K562 (cell line): Measurements from ENCODE around the gene C1QTNF12. TPM values are rescaled to one million over a fixed set of nuclear protein-coding genes. Genes with fewer than 3 reads are reported as not detected.

ENCODE experiments used
- CBX2 ChIP-seq: fragments of 200-600 bp; sonication (generic); IDR thresholded peaks from one replicate; pipeline ENCODE4 v1.6.1; 2012; ENCODE audit warnings: mild to moderate bottlenecking, low read length, inconsistent platforms; ENCODE audit not compliant: insufficient read depth, poor library complexity, severe bottlenecking
- E2F6 ChIP-seq, 2 experiments: IDR thresholded peaks; 2 replicates each; pipeline ENCODE4 v1.6.1; 2011; ENCODE audit warnings: borderline replicate concordance in 1 of 2, control low read depth in 1 of 2, low read depth in 1 of 2, low read length in 1 of 2, mild to moderate bottlenecking in 1 of 2, mixed read lengths in 1 of 2, moderate library complexity in 1 of 2; ENCODE audit not compliant: insufficient read depth in 1 of 2, insufficient read length in 1 of 2, poor library complexity in 1 of 2, severe bottlenecking in 1 of 2; ENCODE audit errors: extremely low read depth in 1 of 2
- FOXP1 ChIP-seq: sonication (generic); formaldehyde crosslinking; IDR thresholded peaks from 2 replicates; pipeline ENCODE4 v1.8.0; 2022; ENCODE audit warnings: mild to moderate bottlenecking, missing genetic modification reagents
- GABPB1 ChIP-seq: sonication (generic); formaldehyde crosslinking; IDR thresholded peaks from 2 replicates; pipeline ENCODE4 v1.8.0; 2022; ENCODE audit warnings: mild to moderate bottlenecking, missing genetic modification reagents
- MBD2 ChIP-seq: sonication (generic); IDR thresholded peaks from 2 replicates; pipeline ENCODE4 v1.6.1; 2016; ENCODE audit warnings: low read depth, borderline replicate concordance
- SAFB ChIP-seq: fragments of 200-400 bp; formaldehyde crosslinking; IDR thresholded peaks from 2 replicates; pipeline ENCODE4 v1.6.1; 2017; ENCODE audit warnings: low read depth, low read length, borderline replicate concordance
- SRSF9 ChIP-seq: fragments of 200-400 bp; formaldehyde crosslinking; IDR thresholded peaks from 2 replicates; pipeline ENCODE4 v1.6.1; 2017; ENCODE audit warnings: low read depth, low read length, borderline replicate concordance
- U2AF2 ChIP-seq: fragments of 200-400 bp; formaldehyde crosslinking; optimal IDR thresholded peaks from 2 replicates; pipeline ENCODE3; 2017; ENCODE audit warnings: low read depth, mild to moderate bottlenecking, low read length
- ZBTB33 ChIP-seq: sonication (generic); formaldehyde crosslinking; IDR thresholded peaks from 2 replicates; pipeline ENCODE4 v1.8.1; 2023; ENCODE audit warnings: mild to moderate bottlenecking, missing genetic modification reagents
- ZBTB7A ChIP-seq: IDR thresholded peaks from 2 replicates; pipeline ENCODE4 v1.6.1; 2011; ENCODE audit warnings: low read depth, mild to moderate bottlenecking, low read length, moderate library complexity, borderline replicate concordance; ENCODE audit not compliant: control insufficient read depth
- ZKSCAN1 ChIP-seq: fragments of 150-350 bp; IDR thresholded peaks from 2 replicates; pipeline ENCODE4 v1.6.1; 2016; ENCODE audit warnings: low read depth, low read length
- ZNF436 ChIP-seq: fragments of 250-450, 450-650 bp; sonication (Bioruptor Pico); formaldehyde crosslinking; IDR thresholded peaks from 2 replicates; pipeline ENCODE4 v1.7.0; 2020; ENCODE audit warnings: mild to moderate bottlenecking
- ZSCAN32 ChIP-seq: fragments of 450-650 bp; formaldehyde crosslinking; IDR thresholded peaks from 2 replicates; pipeline ENCODE4 v1.4.0; 2020; ENCODE audit warnings: mild to moderate bottlenecking, moderate library complexity
- polyA plus RNA-seq, 8 experiments: library from polyadenylated mRNA; depleted of rRNA in 4 of 8; stranded (reverse) in 5 of 8; unstranded in 3 of 8; fragments of >200 nt; fragmentation: Nextera tagmentation in 2 of 8; fragmentation: Illumina TruSeq in 1 of 8; extraction: Ambion mirVana in 2 of 8; extraction: Trizol in 1 of 8; gene quantifications; 2 replicates each; pipeline versions ENCODE4 v1.2.1 to v1.2.3, GENCODE V29; 2011 to 2014; ENCODE audit warnings: inconsistent platforms in 1 of 8, missing spikeins in 1 of 8
- total RNA-seq, 7 experiments: library from RNA; depleted of rRNA in 6 of 7; stranded (reverse); fragments of >200 nt in 6 of 7; fragmentation: Illumina TruSeq in 2 of 7; extraction: Trizol in 2 of 7; gene quantifications; 2 replicates each; pipeline versions ENCODE4 v1.2.1 to v1.2.3, GENCODE V29; 2011 to 2021; ENCODE audit warnings: low replicate concordance in 1 of 7
- TF ChIP-seq, protein P1 (sequence below): sonication (generic); formaldehyde crosslinking; IDR thresholded peaks from 2 replicates; pipeline ENCODE4 v1.8.0; 2022; ENCODE audit warnings: mild to moderate bottlenecking, missing genetic modification reagents, borderline replicate concordance
- TF ChIP-seq, protein P2 (sequence below), 2 experiments: fragments of 200-800 bp in 1 of 2; sonication (Bioruptor generic) in 1 of 2; sonication (generic) in 1 of 2; formaldehyde crosslinking in 1 of 2; IDR thresholded peaks in 1 of 2; conservative IDR thresholded peaks in 1 of 2; 2 replicates each; pipeline versions ENCODE4 v1.5.0 to v1.6.1; 2016 to 2020; ENCODE audit warnings: missing compliant biosample characterization in 1 of 2, missing genetic modification characterization in 1 of 2, missing genetic modification reagents in 1 of 2
- TF ChIP-seq, protein P3 (sequence below): fragments of 450-650 bp; formaldehyde crosslinking; IDR thresholded peaks from 2 replicates; pipeline ENCODE4 v1.4.0; 2020; ENCODE audit warnings: mild to moderate bottlenecking, moderate library complexity

Gene C1QTNF12
- total and polyA plus RNA-seq, 9 of the 15 experiments (the other 6 are each of a cell fraction or from before 2014, with no cell fraction given), result 0.11 to 4.3 (median 0.93) TPM; not detected in 3

GRCh38 chr1:1213345-1214265, 32.9 kb downstream of the C1QTNF12 start, which contains the start of gene TNFRSF4 (continued):
- TF ChIP-seq ZBTB33 (CRISPR knock-in tag) (peak; percentile 78), ZBTB7A (peak; percentile 5; the same call in 1 of the 2 replicates), ZKSCAN1 (no peak), U2AF2 (no peak), SAFB (0 out of 2 replicates have a peak, but pooled peaks have one; percentile 8), GABPB1 (no peak), ZNF436 (CRISPR knock-in tag) (no peak), FOXP1 (no peak), SRSF9 (no peak), MBD2 (no peak), ZSCAN32 (CRISPR knock-in tag) (no peak), CBX2 (no peak), E2F6 (IDR thresholded peaks at IDR 0.05; ENCODE audit: borderline replicate concordance in 1 of 2, extremely low read depth in 1 of 2, insufficient read depth in 1 of 2, insufficient read length in 1 of 2, low read depth in 1 of 2, low read length in 1 of 2, poor library complexity in 1 of 2, severe bottlenecking in 1 of 2) (peak in 1 of 2 experiments; percentile 44)
- TF ChIP-seq, protein P1, sequence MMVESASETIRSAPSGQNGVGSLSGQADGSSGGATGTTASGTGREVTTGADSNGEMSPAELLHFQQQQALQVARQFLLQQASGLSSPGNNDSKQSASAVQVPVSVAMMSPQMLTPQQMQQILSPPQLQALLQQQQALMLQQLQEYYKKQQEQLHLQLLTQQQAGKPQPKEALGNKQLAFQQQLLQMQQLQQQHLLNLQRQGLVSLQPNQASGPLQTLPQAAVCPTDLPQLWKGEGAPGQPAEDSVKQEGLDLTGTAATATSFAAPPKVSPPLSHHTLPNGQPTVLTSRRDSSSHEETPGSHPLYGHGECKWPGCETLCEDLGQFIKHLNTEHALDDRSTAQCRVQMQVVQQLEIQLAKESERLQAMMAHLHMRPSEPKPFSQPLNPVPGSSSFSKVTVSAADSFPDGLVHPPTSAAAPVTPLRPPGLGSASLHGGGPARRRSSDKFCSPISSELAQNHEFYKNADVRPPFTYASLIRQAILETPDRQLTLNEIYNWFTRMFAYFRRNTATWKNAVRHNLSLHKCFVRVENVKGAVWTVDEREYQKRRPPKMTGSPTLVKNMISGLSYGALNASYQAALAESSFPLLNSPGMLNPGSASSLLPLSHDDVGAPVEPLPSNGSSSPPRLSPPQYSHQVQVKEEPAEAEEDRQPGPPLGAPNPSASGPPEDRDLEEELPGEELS, result no peak
- TF ChIP-seq, protein P2, sequence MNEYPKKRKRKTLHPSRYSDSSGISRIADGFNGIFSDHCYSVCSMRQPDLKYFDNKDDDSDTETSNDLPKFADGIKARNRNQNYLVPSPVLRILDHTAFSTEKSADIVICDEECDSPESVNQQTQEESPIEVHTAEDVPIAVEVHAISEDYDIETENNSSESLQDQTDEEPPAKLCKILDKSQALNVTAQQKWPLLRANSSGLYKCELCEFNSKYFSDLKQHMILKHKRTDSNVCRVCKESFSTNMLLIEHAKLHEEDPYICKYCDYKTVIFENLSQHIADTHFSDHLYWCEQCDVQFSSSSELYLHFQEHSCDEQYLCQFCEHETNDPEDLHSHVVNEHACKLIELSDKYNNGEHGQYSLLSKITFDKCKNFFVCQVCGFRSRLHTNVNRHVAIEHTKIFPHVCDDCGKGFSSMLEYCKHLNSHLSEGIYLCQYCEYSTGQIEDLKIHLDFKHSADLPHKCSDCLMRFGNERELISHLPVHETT (CRISPR knock-in tag; conservative IDR thresholded peaks at IDR 0.05 in 1 of 2, IDR thresholded peaks at IDR 0.05 in 1 of 2), result no peak
- TF ChIP-seq, protein P3, sequence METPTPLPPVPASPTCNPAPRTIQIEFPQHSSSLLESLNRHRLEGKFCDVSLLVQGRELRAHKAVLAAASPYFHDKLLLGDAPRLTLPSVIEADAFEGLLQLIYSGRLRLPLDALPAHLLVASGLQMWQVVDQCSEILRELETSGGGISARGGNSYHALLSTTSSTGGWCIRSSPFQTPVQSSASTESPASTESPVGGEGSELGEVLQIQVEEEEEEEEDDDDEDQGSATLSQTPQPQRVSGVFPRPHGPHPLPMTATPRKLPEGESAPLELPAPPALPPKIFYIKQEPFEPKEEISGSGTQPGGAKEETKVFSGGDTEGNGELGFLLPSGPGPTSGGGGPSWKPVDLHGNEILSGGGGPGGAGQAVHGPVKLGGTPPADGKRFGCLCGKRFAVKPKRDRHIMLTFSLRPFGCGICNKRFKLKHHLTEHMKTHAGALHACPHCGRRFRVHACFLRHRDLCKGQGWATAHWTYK (CRISPR knock-in tag), result 0 out of 2 replicates have a peak, but pooled peaks have one; percentile 40
